SK-N-MC (cell line): ENCODE results near the gene ANKS1A.

Experiments
- DNase-seq: peaks from one replicate; pipeline ENCODE4 v3.0.0-alpha.2; 2011; ENCODE audit warnings: low read depth, low spot score
- H3K27ac ChIP-seq: fragments of 200-600 bp; sonication (generic); 2 replicates; pipeline ENCODE4 v1.5.1; 2016; ENCODE audit warnings: mixed run types
- H3K36me3 ChIP-seq: fragments of 200-600 bp; sonication (generic); 2 replicates; pipeline ENCODE4 v1.6.1; 2017; ENCODE audit warnings: antibody characterized with exemption, low read length, mixed read lengths; ENCODE audit not compliant: insufficient read depth
- H3K4me3 ChIP-seq: fragments of 200-600 bp; sonication (generic); 2 replicates; pipeline ENCODE4 v1.5.1; 2016
- H3K9ac ChIP-seq: fragments of 200-600 bp; sonication (generic); 2 replicates; pipeline ENCODE4 v1.8.0; 2017; ENCODE audit warnings: mixed run types, mixed read lengths; ENCODE audit not compliant: insufficient read length
- H3K9me3 ChIP-seq: fragments of 200-600 bp; sonication (generic); 2 replicates; pipeline ENCODE4 v1.6.1; 2017; ENCODE audit warnings: low read depth, mild to moderate bottlenecking, antibody characterized with exemption, low read length, moderate library complexity, mixed read lengths
- EZH2 ChIP-seq: fragments of 200-600 bp; sonication (generic); IDR thresholded peaks from one replicate; pipeline ENCODE4 v1.6.1; 2017; ENCODE audit warnings: antibody characterized with exemption
- FOXP2 ChIP-seq: optimal IDR thresholded peaks from 2 replicates; pipeline ENCODE3; 2011; ENCODE audit warnings: mild to moderate bottlenecking, moderate library complexity; ENCODE audit not compliant: insufficient read depth; ENCODE audit errors: extremely low read length, control extremely low read depth
- POLR2AphosphoS5 ChIP-seq: IDR thresholded peaks from 2 replicates; pipeline ENCODE4 v1.6.1; 2012; ENCODE audit warnings: mild to moderate bottlenecking, low read depth, low read length, borderline replicate concordance

Gene ANKS1A

GRCh38 chr6:34969662-34970265, 80.7 kb downstream of the ANKS1A start:
- H3K4me3 ChIP-seq, result no peak overlapping the region
- H3K36me3 ChIP-seq, result no peaks in the 10 kb centered on the region; the same call in 1 of the 2 replicates
- H3K27ac ChIP-seq, result no peak overlapping the region
- no peak for DNase-seq
- TF ChIP-seq FOXP2 (no peak), POLR2AphosphoS5 (no peak)
- no peak overlapping the region for H3K9ac ChIP-seq
- H3K9me3 ChIP-seq, result no peaks in the 10 kb centered on the region

- Histone ChIP-seq H3K36me3 (no peaks in the 10 kb centered on the region; the same call in 1 of the 2 replicates), H3K9ac (no peak overlapping the region), H3K27ac (no peak overlapping the region), H3K4me3 (no peak overlapping the region), H3K9me3 (no peaks in the 10 kb centered on the region)
- TF ChIP-seq POLR2AphosphoS5, result no peak
- no peak for TF ChIP-seq FOXP2
- TF ChIP-seq EZH2, result no peak
- no peak for DNase-seq
Observed at GRCh38 chr6:34970488-34970887, 81.4 kb downstream of the ANKS1A start.

- Histone ChIP-seq H3K27ac (no peak overlapping the region), H3K36me3 (no peaks in the 10 kb centered on the region; the same call in 1 of the 2 replicates)
Observed at GRCh38 chr6:34970957-34971356, 81.9 kb downstream of the ANKS1A start.

GRCh38 chr6:34973547-34974248, 84.6 kb downstream of the ANKS1A start:
- DNase-seq, result no peak
- no peaks in the 10 kb centered on the region; the same call in 1 of the 2 replicates for H3K36me3 ChIP-seq
- H3K4me3 ChIP-seq, result no peak overlapping the region
- no peak overlapping the region for H3K27ac ChIP-seq
- TF ChIP-seq POLR2AphosphoS5 (no peak), EZH2 (no peak), FOXP2 (no peak)
- H3K9ac ChIP-seq, result no peak overlapping the region
- H3K9me3 ChIP-seq, result no peaks in the 10 kb centered on the region

More at GRCh38 chr6:34970957-34971356, 81.9 kb downstream of the ANKS1A start:
- DNase-seq, result no peak
- Histone ChIP-seq H3K9ac (no peak overlapping the region), H3K4me3 (no peak overlapping the region), H3K9me3 (no peaks in the 10 kb centered on the region)
- no peak for TF ChIP-seq POLR2AphosphoS5

- H3K36me3 ChIP-seq, result no peaks in the 10 kb centered on the region; the same call in 1 of the 2 replicates
- no peak for DNase-seq
- TF ChIP-seq FOXP2 (no peak), POLR2AphosphoS5 (no peak), EZH2 (no peak)
- H3K9me3 ChIP-seq, result no peaks in the 10 kb centered on the region
- no peak overlapping the region for H3K27ac ChIP-seq
- no peak overlapping the region for H3K9ac ChIP-seq
- H3K4me3 ChIP-seq, result no peak overlapping the region
Observed at GRCh38 chr6:34974249-34974642, 85.2 kb downstream of the ANKS1A start.

GRCh38 chr6:34976239-34976638, 87.2 kb downstream of the ANKS1A start:
- no peaks in the 10 kb centered on the region for H3K36me3 ChIP-seq
- TF ChIP-seq POLR2AphosphoS5, result no peak
- TF ChIP-seq FOXP2, result no peak
- TF ChIP-seq EZH2, result no peak
- H3K9me3 ChIP-seq, result no peaks in the 10 kb centered on the region
- no peak for DNase-seq
- H3K9ac ChIP-seq, result no peak overlapping the region
- H3K27ac ChIP-seq, result no peak overlapping the region
- no peak overlapping the region for H3K4me3 ChIP-seq

GRCh38 chr6:34979218-34979617, 90.2 kb downstream of the ANKS1A start:
- H3K27ac ChIP-seq, result no peak overlapping the region
- H3K9me3 ChIP-seq, result no peaks in the 10 kb centered on the region
- H3K36me3 ChIP-seq, result no peaks in the 10 kb centered on the region; the same call in 1 of the 2 replicates
- H3K4me3 ChIP-seq, result no peak overlapping the region
- no peak for TF ChIP-seq EZH2
- no peak for TF ChIP-seq POLR2AphosphoS5
- no peak for TF ChIP-seq FOXP2
- no peak for DNase-seq
- H3K9ac ChIP-seq, result no peak overlapping the region

- Histone ChIP-seq H3K4me3 (no peak overlapping the region), H3K9me3 (no peaks in the 10 kb centered on the region), H3K27ac (no peak overlapping the region), H3K9ac (no peak overlapping the region), H3K36me3 (no peaks in the 10 kb centered on the region; the same call in 1 of the 2 replicates)
- DNase-seq, result no peak
- no peak for TF ChIP-seq FOXP2
- no peak for TF ChIP-seq EZH2
- no peak for TF ChIP-seq POLR2AphosphoS5
Observed at GRCh38 chr6:34979994-34980393, 90.9 kb downstream of the ANKS1A start.
